Panc1 (cell line): ENCODE measurements around the gene GPATCH11. TPM values are rescaled to one million over a fixed set of nuclear protein-coding genes. Genes with fewer than 3 reads are reported as not detected.

Experiments
- ATAC-seq: fragments of 200-7000 bp; cut with Tn5 transposase; 2 replicates; pipeline ENCODE4 v1.9.1; 2020; ENCODE audit warnings: mild to moderate bottlenecking, moderate library complexity
- BruUV-seq: library from RNA; stranded (reverse); fragments of 400-500 nt; replicated peaks from 2 replicates; lab custom pipeline; 2021; lab: Mats Ljungman, UMichigan
- CTCF ChIA-PET: fragments of 300-600 bp; sonication (Branson Sonifier 250); formaldehyde crosslinking; loops from one replicate; lab custom pipeline; 2022; ENCODE audit warnings: antibody characterized with exemption; lab: Charles Lee
- POLR2A ChIA-PET: fragments of 300-600 bp; sonication (Branson Sonifier 250); formaldehyde crosslinking; loops from one replicate; lab custom pipeline; 2022; ENCODE audit warnings: antibody characterized with exemption; lab: Charles Lee
- DNase-seq: peaks from one replicate; pipeline ENCODE4 v3.0.0-alpha.2; 2010; ENCODE audit warnings: low read depth, low spot score
- H3K27ac ChIP-seq: 2 replicates; pipeline ENCODE4 v1.5.1; 2011; ENCODE audit warnings: mild to moderate bottlenecking, low read length, inconsistent platforms
- H3K27me3 ChIP-seq: fragments of 200-500 bp; sonication (Bioruptor generic); 2 replicates; pipeline ENCODE4 v1.6.0; 2014; ENCODE audit warnings: low read length, inconsistent platforms; ENCODE audit not compliant: control insufficient read depth, insufficient read depth
- H3K36me3 ChIP-seq: fragments of 200-500 bp; sonication (Bioruptor generic); 2 replicates; pipeline ENCODE4 v1.5.1; 2014; ENCODE audit warnings: inconsistent platforms, mild to moderate bottlenecking, low read length, moderate library complexity; ENCODE audit not compliant: control insufficient read depth, insufficient read depth
- H3K4me1 ChIP-seq: 2 replicates; pipeline ENCODE4 v1.5.1; 2011; ENCODE audit warnings: inconsistent platforms, mild to moderate bottlenecking, low read length, moderate library complexity; ENCODE audit not compliant: control insufficient read depth, insufficient read depth
- H3K4me3 ChIP-seq, 2 experiments: 2 replicates each; pipeline ENCODE4 v1.5.1; 2011 to 2012; ENCODE audit warnings: low read depth in 2 of 2, low read length in 2 of 2, mild to moderate bottlenecking in 2 of 2, inconsistent platforms in 1 of 2, moderate library complexity in 1 of 2
- H3K9me3 ChIP-seq: fragments of 200-500 bp; sonication (Bioruptor generic); 2 replicates; pipeline ENCODE4 v1.5.1; 2014; ENCODE audit warnings: low read depth, mild to moderate bottlenecking, inconsistent platforms, low read length, moderate library complexity; ENCODE audit not compliant: control insufficient read depth, insufficient read depth
- CTCF ChIP-seq: fragments of 450-650 bp; IDR thresholded peaks from 2 replicates; pipeline ENCODE4 v1.5.1; 2017; ENCODE audit warnings: mild to moderate bottlenecking
- POLR2AphosphoS5 ChIP-seq: IDR thresholded peaks from 2 replicates; pipeline ENCODE4 v1.6.1; 2012; ENCODE audit warnings: mild to moderate bottlenecking, low read depth, low read length, moderate library complexity
- SIN3A ChIP-seq: IDR thresholded peaks from 2 replicates; pipeline ENCODE4 v1.6.1; 2012; ENCODE audit warnings: low read depth, mild to moderate bottlenecking, low read length, moderate library complexity, borderline replicate concordance; ENCODE audit not compliant: insufficient read depth
- TCF7L2 ChIP-seq: IDR thresholded peaks from 2 replicates; pipeline ENCODE4 v1.6.1; 2011; ENCODE audit warnings: mild to moderate bottlenecking, low read depth, low read length, inconsistent platforms
- in situ Hi-C: cut with HindIII; loops from 2 replicates; pipeline ENCODE4 v1.10.0; 2016; ENCODE audit warnings: low sequenced_read_pairs, low pct_unique_long_range_greater_than_20kb
- intact Hi-C: fragments of 100-400 bp; cut with micrococcal nuclease; formaldehyde crosslinking; loops from one replicate; pipeline ENCODE4 v1.10.0; 2022; ENCODE audit not compliant: unreplicated experiment
- total RNA-seq: library from RNA; stranded (reverse); gene quantifications from one replicate; pipeline ENCODE4 v1.2.1, GENCODE V29; 2021; ENCODE audit not compliant: unreplicated experiment
- TF ChIP-seq, protein P1 (sequence below), 2 experiments: IDR thresholded peaks; 2 replicates each; pipeline ENCODE4 v1.6.1; 2011 to 2012; ENCODE audit warnings: low read depth in 2 of 2, control low read depth in 1 of 2, low read length in 1 of 2, mild to moderate bottlenecking in 1 of 2, moderate library complexity in 1 of 2; ENCODE audit not compliant: insufficient read depth in 1 of 2

The GPATCH11 gene
- total RNA-seq, 1 experiment from 2014 or later = 7.1 TPM

DNA sequence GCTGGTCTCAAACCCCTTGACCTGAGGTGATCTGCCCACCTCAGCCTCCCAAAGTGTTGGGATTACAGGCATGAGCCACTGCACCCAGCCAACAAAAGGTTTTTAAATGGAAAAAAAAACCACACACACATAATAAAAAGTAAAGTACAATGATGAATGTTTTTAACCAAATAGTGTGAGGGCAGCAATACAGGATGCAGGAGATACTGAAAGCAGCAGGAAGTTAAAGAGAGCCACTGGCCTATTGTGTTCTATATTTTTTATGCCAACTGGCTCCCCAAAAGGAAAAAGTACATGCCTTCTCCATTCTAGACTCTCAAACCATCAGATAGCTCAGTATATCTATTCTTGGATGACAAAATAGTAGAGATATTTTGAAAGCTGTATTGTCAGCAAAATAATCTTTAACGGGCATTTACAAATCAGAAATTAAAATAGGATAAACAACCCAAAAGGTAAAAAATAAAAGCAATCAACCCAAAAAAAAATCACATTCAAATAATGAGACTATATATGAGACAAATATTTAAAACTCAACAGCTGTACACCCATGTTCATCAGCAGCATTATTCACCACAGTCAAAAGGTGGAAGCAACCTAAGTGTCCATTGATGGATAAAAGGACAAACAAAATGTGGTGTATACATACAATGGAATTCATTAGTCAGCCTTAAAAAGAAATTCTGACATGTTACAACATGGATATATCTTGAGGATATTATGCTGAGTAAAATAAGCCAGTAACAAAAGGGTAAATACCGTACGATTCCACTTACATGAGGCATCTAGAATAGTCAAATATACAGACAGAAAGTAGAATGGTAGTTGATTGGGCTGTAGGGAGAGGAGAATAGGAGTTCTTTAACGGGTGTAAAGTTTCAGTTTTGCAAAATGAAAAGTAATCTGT lies 26.2 kb downstream of the GPATCH11 start:
- intact Hi-C loops (no loop called here), in situ Hi-C loops (no loop called here)
- no peaks in the 10 kb centered on the region for H3K27me3 ChIP-seq
- ChIA-PET CTCF (no interaction called here), POLR2A (interaction anchor here (0.7 kb wide), 1 partner anchor 17 kb away, joined by 4 read pairs; no protein-coding TSS in a partner anchor)
- no TSS peak for BruUV-seq
- DNase-seq (no peak), ATAC-seq (no peak)
- TF ChIP-seq TCF7L2 (no peak), SIN3A (no peak), POLR2AphosphoS5 (no peak), CTCF (no peak)
- TF ChIP-seq, protein P1, sequence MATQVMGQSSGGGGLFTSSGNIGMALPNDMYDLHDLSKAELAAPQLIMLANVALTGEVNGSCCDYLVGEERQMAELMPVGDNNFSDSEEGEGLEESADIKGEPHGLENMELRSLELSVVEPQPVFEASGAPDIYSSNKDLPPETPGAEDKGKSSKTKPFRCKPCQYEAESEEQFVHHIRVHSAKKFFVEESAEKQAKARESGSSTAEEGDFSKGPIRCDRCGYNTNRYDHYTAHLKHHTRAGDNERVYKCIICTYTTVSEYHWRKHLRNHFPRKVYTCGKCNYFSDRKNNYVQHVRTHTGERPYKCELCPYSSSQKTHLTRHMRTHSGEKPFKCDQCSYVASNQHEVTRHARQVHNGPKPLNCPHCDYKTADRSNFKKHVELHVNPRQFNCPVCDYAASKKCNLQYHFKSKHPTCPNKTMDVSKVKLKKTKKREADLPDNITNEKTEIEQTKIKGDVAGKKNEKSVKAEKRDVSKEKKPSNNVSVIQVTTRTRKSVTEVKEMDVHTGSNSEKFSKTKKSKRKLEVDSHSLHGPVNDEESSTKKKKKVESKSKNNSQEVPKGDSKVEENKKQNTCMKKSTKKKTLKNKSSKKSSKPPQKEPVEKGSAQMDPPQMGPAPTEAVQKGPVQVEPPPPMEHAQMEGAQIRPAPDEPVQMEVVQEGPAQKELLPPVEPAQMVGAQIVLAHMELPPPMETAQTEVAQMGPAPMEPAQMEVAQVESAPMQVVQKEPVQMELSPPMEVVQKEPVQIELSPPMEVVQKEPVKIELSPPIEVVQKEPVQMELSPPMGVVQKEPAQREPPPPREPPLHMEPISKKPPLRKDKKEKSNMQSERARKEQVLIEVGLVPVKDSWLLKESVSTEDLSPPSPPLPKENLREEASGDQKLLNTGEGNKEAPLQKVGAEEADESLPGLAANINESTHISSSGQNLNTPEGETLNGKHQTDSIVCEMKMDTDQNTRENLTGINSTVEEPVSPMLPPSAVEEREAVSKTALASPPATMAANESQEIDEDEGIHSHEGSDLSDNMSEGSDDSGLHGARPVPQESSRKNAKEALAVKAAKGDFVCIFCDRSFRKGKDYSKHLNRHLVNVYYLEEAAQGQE (IDR thresholded peaks at IDR 0.05; ENCODE audit: insufficient read depth in 1 of 2, low read depth in 2 of 2, low read length in 1 of 2) = no peak
- H3K4me3 ChIP-seq = no peak overlapping the region
- H3K36me3 ChIP-seq = no peaks in the 10 kb centered on the region
- H3K27ac ChIP-seq = no peak overlapping the region
- H3K4me1 ChIP-seq = no peaks in the 10 kb centered on the region
- H3K9me3 ChIP-seq = no peaks in the 10 kb centered on the region

DNA sequence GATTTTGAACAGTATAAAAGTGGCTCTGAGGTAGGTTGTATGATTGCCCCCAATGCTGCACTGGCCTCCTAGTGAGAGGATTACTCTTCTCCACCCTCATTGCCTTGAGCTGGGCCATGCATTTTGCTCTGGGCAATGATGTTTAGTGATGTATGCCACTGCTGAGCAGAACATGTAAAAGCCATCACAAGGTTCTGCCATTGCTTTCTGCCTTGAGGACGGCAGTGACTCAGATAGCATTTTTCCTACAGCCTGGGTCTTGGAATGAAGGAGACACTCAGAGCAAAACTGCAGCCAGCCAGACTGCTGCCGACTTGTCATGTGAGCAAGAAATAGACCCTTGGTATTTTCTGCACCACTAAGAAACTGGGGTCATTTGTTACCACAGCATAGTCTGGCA lies 27.6 kb downstream of the GPATCH11 start:
- POLR2A ChIA-PET = no interaction called here
- CTCF ChIA-PET = no interaction called here

More for the DNA sequence above, 27.6 kb downstream of the GPATCH11 start:
- H3K9me3 ChIP-seq = no peaks in the 10 kb centered on the region
- TF ChIP-seq CTCF = no peak
- TF ChIP-seq TCF7L2 = no peak
- no peak for TF ChIP-seq POLR2AphosphoS5
- TF ChIP-seq, protein P1 (IDR thresholded peaks at IDR 0.05; ENCODE audit: insufficient read depth in 1 of 2, low read depth in 2 of 2, low read length in 1 of 2) = no peak
- TF ChIP-seq SIN3A = no peak
- H3K27me3 ChIP-seq = no peaks in the 10 kb centered on the region
- in situ Hi-C loops = no loop called here
- intact Hi-C loops = no loop called here
- no peaks in the 10 kb centered on the region for H3K4me1 ChIP-seq
- H3K36me3 ChIP-seq = no peaks in the 10 kb centered on the region
- H3K27ac ChIP-seq = no peak overlapping the region
- ATAC-seq (no peak), DNase-seq (no peak)
- no peak overlapping the region for H3K4me3 ChIP-seq
- BruUV-seq = no TSS peak
